ENCODE results near the gene ANTXRL. TPM values are rescaled to one million over a fixed set of nuclear protein-coding genes. Genes with fewer than 3 reads are reported as not detected.

ANTXRL gene
- total and polyA plus RNA-seq, 2 experiments from 2014 or later = not detected

DNA sequence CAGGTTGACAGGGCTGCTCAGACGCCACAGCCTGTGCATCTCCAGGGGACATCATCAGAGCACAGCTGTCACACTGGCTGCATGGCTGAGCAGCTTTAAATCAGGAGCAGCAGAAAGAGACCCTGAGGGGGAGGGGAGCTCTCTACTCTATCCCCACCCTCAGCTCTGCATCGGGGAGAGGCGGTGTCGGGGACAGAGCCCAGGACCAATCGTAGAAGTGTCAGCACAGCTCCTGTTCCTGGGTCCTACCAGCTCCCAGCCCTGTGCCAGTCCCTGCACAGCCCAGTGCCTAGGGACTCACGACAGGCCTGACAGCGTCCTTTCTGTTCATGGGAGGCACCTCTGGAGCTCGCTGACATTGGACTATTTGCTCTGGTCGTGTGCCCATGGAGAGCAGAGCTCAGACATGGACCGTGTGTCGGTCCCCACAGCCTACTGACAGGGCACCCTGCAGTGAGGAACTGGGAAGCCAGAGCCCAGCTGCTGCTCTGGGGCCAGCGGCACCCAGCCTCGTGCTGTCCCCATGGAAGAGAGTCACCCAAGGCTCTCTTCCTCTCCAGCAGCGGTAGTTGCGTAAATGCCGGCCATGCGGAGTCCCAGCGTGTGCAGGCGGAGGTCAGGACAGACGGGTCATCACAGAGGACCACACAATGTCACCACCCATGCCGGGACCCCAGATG lies 20.4 kb upstream of the ANTXRL start:
- Histone ChIP-seq H3K4me1 (ENCODE audit: insufficient read depth) (no peaks in the 10 kb centered on the region), H4K20me1 (replicated peaks; ENCODE audit: insufficient read depth) (no peaks in the 10 kb centered on the region), H3F3A (replicated peaks; ENCODE audit: low read depth) (no peaks in the 10 kb centered on the region), H3K9me2 (ENCODE audit: insufficient read depth) (no peaks in the 10 kb centered on the region), H2AFZ (no peak overlapping the region), H3K27me3 (ENCODE audit: insufficient read depth) (no peaks in the 10 kb centered on the region), H3K36me3 (ENCODE audit: insufficient read depth) (no peaks in the 10 kb centered on the region), H3K4me3 (no peak overlapping the region), H3K27ac (ENCODE audit: low read depth) (no peak overlapping the region), H3K4me2 (no peak overlapping the region), H3K79me2 (replicated peaks; ENCODE audit: insufficient read depth) (no peaks in the 10 kb centered on the region)
- Mint-ChIP-seq H3K27ac (no peak overlapping the region), H3K4me3 (no peak overlapping the region), H3K4me1 (peaks cover 3% of the 10 kb centered on the region; the same call in 1 of the 3 replicates), H3K36me3 (ENCODE audit: low read depth) (no peaks in the 10 kb centered on the region; the same call in 2 of the 3 replicates), H3K9me3 (no peaks in the 10 kb centered on the region; the same call in 1 of the 3 replicates), H3K27me3 (ENCODE audit: insufficient read depth, low read depth, poor library complexity) (peaks cover 5% of the 10 kb centered on the region)
- DNase-seq (ENCODE audit: low spot score) (no peak), ATAC-seq (peak; percentile 29)
- TF ChIP-seq, protein P1, sequence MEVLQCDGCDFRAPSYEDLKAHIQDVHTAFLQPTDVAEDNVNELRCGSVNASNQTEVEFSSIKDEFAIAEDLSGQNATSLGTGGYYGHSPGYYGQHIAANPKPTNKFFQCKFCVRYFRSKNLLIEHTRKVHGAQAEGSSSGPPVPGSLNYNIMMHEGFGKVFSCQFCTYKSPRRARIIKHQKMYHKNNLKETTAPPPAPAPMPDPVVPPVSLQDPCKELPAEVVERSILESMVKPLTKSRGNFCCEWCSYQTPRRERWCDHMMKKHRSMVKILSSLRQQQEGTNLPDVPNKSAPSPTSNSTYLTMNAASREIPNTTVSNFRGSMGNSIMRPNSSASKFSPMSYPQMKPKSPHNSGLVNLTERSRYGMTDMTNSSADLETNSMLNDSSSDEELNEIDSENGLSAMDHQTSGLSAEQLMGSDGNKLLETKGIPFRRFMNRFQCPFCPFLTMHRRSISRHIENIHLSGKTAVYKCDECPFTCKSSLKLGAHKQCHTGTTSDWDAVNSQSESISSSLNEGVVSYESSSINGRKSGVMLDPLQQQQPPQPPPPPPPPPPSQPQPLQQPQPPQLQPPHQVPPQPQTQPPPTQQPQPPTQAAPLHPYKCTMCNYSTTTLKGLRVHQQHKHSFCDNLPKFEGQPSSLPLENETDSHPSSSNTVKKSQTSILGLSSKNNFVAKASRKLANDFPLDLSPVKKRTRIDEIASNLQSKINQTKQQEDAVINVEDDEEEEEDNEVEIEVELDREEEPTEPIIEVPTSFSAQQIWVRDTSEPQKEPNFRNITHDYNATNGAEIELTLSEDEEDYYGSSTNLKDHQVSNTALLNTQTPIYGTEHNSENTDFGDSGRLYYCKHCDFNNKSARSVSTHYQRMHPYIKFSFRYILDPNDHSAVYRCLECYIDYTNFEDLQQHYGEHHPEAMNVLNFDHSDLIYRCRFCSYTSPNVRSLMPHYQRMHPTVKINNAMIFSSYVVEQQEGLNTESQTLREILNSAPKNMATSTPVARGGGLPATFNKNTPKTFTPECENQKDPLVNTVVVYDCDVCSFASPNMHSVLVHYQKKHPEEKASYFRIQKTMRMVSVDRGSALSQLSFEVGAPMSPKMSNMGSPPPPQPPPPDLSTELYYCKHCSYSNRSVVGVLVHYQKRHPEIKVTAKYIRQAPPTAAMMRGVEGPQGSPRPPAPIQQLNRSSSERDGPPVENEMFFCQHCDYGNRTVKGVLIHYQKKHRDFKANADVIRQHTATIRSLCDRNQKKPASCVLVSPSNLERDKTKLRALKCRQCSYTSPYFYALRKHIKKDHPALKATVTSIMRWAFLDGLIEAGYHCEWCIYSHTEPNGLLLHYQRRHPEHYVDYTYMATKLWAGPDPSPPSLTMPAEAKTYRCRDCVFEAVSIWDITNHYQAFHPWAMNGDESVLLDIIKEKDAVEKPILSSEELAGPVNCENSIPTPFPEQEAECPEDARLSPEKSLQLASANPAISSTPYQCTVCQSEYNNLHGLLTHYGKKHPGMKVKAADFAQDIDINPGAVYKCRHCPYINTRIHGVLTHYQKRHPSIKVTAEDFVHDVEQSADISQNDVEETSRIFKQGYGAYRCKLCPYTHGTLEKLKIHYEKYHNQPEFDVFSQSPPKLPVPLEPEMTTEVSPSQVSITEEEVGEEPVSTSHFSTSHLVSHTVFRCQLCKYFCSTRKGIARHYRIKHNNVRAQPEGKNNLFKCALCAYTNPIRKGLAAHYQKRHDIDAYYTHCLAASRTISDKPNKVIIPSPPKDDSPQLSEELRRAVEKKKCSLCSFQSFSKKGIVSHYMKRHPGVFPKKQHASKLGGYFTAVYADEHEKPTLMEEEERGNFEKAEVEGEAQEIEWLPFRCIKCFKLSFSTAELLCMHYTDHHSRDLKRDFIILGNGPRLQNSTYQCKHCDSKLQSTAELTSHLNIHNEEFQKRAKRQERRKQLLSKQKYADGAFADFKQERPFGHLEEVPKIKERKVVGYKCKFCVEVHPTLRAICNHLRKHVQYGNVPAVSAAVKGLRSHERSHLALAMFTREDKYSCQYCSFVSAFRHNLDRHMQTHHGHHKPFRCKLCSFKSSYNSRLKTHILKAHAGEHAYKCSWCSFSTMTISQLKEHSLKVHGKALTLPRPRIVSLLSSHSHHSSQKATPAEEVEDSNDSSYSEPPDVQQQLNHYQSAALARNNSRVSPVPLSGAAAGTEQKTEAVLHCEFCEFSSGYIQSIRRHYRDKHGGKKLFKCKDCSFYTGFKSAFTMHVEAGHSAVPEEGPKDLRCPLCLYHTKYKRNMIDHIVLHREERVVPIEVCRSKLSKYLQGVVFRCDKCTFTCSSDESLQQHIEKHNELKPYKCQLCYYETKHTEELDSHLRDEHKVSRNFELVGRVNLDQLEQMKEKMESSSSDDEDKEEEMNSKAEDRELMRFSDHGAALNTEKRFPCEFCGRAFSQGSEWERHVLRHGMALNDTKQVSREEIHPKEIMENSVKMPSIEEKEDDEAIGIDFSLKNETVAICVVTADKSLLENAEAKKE (CRISPR knock-in tag; IDR thresholded peaks at IDR 0.05) = no peak
- TF ChIP-seq ZNF114 (CRISPR knock-in tag; IDR thresholded peaks at IDR 0.05) (no peak), EZH2phosphoT487 (IDR thresholded peaks at IDR 0.05; ENCODE audit: unreplicated experiment) (no peak), NANOG (IDR thresholded peaks at IDR 0.05; ENCODE audit: borderline replicate concordance) (no peak), POLR2AphosphoS5 (IDR thresholded peaks at IDR 0.05; ENCODE audit: low read depth) (no peak), CREB1 (CRISPR knock-in tag; IDR thresholded peaks at IDR 0.05; ENCODE audit: low read depth) (no peak), ZNF331 (CRISPR knock-in tag; IDR thresholded peaks at IDR 0.05; ENCODE audit: low read depth) (no peak), EZH2 (IDR thresholded peaks at IDR 0.05; ENCODE audit: low read depth, unreplicated experiment) (no peak)
- TF ChIP-seq, protein P2, sequence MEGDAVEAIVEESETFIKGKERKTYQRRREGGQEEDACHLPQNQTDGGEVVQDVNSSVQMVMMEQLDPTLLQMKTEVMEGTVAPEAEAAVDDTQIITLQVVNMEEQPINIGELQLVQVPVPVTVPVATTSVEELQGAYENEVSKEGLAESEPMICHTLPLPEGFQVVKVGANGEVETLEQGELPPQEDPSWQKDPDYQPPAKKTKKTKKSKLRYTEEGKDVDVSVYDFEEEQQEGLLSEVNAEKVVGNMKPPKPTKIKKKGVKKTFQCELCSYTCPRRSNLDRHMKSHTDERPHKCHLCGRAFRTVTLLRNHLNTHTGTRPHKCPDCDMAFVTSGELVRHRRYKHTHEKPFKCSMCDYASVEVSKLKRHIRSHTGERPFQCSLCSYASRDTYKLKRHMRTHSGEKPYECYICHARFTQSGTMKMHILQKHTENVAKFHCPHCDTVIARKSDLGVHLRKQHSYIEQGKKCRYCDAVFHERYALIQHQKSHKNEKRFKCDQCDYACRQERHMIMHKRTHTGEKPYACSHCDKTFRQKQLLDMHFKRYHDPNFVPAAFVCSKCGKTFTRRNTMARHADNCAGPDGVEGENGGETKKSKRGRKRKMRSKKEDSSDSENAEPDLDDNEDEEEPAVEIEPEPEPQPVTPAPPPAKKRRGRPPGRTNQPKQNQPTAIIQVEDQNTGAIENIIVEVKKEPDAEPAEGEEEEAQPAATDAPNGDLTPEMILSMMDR (conservative IDR thresholded peaks at IDR 0.05; ENCODE audit: low read depth in 2 of 2) = no peak
- TF ChIP-seq, protein P3, sequence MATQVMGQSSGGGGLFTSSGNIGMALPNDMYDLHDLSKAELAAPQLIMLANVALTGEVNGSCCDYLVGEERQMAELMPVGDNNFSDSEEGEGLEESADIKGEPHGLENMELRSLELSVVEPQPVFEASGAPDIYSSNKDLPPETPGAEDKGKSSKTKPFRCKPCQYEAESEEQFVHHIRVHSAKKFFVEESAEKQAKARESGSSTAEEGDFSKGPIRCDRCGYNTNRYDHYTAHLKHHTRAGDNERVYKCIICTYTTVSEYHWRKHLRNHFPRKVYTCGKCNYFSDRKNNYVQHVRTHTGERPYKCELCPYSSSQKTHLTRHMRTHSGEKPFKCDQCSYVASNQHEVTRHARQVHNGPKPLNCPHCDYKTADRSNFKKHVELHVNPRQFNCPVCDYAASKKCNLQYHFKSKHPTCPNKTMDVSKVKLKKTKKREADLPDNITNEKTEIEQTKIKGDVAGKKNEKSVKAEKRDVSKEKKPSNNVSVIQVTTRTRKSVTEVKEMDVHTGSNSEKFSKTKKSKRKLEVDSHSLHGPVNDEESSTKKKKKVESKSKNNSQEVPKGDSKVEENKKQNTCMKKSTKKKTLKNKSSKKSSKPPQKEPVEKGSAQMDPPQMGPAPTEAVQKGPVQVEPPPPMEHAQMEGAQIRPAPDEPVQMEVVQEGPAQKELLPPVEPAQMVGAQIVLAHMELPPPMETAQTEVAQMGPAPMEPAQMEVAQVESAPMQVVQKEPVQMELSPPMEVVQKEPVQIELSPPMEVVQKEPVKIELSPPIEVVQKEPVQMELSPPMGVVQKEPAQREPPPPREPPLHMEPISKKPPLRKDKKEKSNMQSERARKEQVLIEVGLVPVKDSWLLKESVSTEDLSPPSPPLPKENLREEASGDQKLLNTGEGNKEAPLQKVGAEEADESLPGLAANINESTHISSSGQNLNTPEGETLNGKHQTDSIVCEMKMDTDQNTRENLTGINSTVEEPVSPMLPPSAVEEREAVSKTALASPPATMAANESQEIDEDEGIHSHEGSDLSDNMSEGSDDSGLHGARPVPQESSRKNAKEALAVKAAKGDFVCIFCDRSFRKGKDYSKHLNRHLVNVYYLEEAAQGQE (IDR thresholded peaks at IDR 0.05; ENCODE audit: unreplicated experiment) = no peak
- TF ChIP-seq, protein P4, sequence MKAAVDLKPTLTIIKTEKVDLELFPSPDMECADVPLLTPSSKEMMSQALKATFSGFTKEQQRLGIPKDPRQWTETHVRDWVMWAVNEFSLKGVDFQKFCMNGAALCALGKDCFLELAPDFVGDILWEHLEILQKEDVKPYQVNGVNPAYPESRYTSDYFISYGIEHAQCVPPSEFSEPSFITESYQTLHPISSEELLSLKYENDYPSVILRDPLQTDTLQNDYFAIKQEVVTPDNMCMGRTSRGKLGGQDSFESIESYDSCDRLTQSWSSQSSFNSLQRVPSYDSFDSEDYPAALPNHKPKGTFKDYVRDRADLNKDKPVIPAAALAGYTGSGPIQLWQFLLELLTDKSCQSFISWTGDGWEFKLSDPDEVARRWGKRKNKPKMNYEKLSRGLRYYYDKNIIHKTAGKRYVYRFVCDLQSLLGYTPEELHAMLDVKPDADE (IDR thresholded peaks at IDR 0.05) = no peak

All from GM23338 (cell line).